NCI-H2107 (cell line): Measurements from ENCODE around the gene CSNK2A3.
"Not testable (repeated sequence)": the region's sequence is repeated elsewhere in the genome, so short reads cannot be mapped to it uniquely, and the experiment has no call there.

Experiments
- DNase-seq: peaks from one replicate; lab custom pipeline; 2025; lab: John Stamatoyannopoulos, UW

CSNK2A3 gene

GRCh38 chr11:11379661-11380060, 26.6 kb upstream of the CSNK2A3 start:
- DNase-seq = no peak

GRCh38 chr11:11378184-11378940, 25.3 kb upstream of the CSNK2A3 start:
- DNase-seq = no peak

GRCh38 chr11:11374358-11375148, 21.5 kb upstream of the CSNK2A3 start:
- DNase-seq = no peak

GRCh38 chr11:11373934-11374333, 20.9 kb upstream of the CSNK2A3 start:
- no peak for DNase-seq

- no peak for DNase-seq
These were observed 19.4 kb upstream of the CSNK2A3 start for GRCh38 chr11:11372461-11372860.

- no peak for DNase-seq
These were observed 17.9 kb upstream of the CSNK2A3 start for GRCh38 chr11:11370962-11371303.

- no peak for DNase-seq
These were observed 17.4 kb upstream of the CSNK2A3 start for GRCh38 chr11:11370255-11370961.

- no peak for DNase-seq
These were observed 13.7 kb upstream of the CSNK2A3 start for GRCh38 chr11:11366793-11367192.

- no peak for DNase-seq
These were observed 10.6 kb upstream of the CSNK2A3 start for GRCh38 chr11:11363674-11364073.

GRCh38 chr11:11359611-11360010, 6.6 kb upstream of the CSNK2A3 start:
- no peak for DNase-seq

- DNase-seq = no peak
These were observed 3.8 kb upstream of the CSNK2A3 start for GRCh38 chr11:11356842-11357241.

GRCh38 chr11:11351851-11352250, 1.2 kb downstream of the CSNK2A3 start:
- not testable (repeated sequence) for DNase-seq

- no peak for DNase-seq
These were observed 1.9 kb downstream of the CSNK2A3 start for GRCh38 chr11:11351042-11351586.

GRCh38 chr11:11349870-11350337, 3.1 kb downstream of the CSNK2A3 start:
- no peak for DNase-seq

GRCh38 chr11:11349106-11349825, 3.8 kb downstream of the CSNK2A3 start:
- no peak for DNase-seq

GRCh38 chr11:11348303-11348702, 4.7 kb downstream of the CSNK2A3 start:
- no peak for DNase-seq

GRCh38 chr11:11347592-11347991, 5.5 kb downstream of the CSNK2A3 start:
- DNase-seq = no peak

- DNase-seq = peak; percentile 12
These were observed 6.7 kb downstream of the CSNK2A3 start for GRCh38 chr11:11346303-11346702.

- DNase-seq = no peak
These were observed 8.0 kb downstream of the CSNK2A3 start for GRCh38 chr11:11345099-11345498.

GRCh38 chr11:11344045-11344444, 9.0 kb downstream of the CSNK2A3 start:
- DNase-seq = no peak

- DNase-seq = no peak
These were observed 14.7 kb downstream of the CSNK2A3 start for GRCh38 chr11:11338304-11338703.

- DNase-seq = no peak
These were observed 16.4 kb downstream of the CSNK2A3 start for GRCh38 chr11:11336664-11337063.
